T1000 (cell line): ENCODE results near the gene GTPBP6.
"Not testable (repeated sequence)": the region's sequence is repeated elsewhere in the genome, so short reads cannot be mapped to it uniquely, and the experiment has no call there.

Experiments used
- DNase-seq: peaks from one replicate; lab custom pipeline; 2025; ENCODE audit warnings: mixed read lengths; lab: John Stamatoyannopoulos, UW

GTPBP6 gene

DNA sequence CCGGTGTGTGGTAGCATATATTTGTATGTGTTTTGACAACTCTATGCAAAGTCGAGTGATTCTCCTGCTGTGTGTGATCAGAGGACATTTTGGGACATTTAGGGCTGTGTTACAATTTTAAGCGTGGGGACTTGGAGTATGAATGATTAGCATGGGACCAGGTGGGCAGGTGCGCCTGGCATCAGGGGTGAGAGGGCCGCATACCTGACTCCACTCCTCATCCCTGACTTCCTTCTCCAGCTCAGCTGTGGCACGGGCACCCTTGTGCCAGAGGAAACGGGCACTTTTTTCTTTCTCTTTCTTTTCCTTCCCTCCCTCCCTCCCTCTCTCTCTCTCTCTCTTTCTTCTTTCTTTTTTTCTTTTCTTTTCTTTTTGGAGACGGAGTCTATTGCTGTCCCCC lies 53.1 kb downstream of the GTPBP6 start:
- DNase-seq = no peak

- no peak for DNase-seq
Measured at GRCh38 chrX:264634-265455, 53.8 kb downstream of the GTPBP6 start.

DNA sequence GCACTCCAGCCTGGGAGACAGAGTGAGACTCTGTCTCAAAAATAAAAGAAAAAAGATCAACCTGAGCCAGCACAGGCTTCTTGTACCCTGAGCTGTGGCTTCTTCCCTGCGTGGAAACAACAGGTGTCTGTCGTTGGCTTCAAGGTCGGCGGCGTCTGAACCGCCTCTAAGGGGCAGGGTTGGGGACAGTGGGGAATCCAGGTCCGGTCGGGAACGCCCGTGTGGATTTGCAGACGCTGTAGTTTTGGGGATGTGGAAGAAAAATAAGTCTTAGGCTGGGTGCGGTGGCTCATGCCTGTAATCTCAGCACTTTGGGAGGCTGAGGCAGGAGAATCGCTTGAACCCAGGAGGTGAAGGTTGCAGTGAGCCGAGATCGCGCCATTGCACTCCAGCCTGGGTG lies 54.6 kb downstream of the GTPBP6 start:
- DNase-seq = not testable (repeated sequence)

GRCh38 chrX:262381-262909 lies 56.2 kb downstream of the GTPBP6 start:
- no peak for DNase-seq

DNA sequence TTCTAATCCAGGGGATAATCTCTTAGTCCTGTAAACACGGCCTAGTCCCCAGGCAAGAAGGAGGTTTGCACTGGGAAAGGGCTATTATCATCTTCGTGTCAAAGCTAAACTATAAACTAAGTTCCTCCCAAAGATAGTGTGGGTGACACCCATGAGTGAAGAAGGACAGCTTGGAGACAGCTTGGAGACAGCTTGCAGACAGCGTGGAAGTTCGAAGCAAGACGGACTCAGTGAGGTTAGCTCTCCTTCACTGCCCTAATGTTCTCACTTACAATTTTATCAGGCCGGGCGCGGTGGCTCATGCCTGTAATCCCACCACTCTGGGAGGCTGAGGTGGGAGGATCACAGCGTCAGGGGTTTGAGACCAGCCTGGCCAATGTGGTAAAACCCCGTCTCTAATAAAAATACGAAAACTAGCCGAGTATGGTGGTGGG lies 56.7 kb downstream of the GTPBP6 start:
- DNase-seq = no peak

DNA sequence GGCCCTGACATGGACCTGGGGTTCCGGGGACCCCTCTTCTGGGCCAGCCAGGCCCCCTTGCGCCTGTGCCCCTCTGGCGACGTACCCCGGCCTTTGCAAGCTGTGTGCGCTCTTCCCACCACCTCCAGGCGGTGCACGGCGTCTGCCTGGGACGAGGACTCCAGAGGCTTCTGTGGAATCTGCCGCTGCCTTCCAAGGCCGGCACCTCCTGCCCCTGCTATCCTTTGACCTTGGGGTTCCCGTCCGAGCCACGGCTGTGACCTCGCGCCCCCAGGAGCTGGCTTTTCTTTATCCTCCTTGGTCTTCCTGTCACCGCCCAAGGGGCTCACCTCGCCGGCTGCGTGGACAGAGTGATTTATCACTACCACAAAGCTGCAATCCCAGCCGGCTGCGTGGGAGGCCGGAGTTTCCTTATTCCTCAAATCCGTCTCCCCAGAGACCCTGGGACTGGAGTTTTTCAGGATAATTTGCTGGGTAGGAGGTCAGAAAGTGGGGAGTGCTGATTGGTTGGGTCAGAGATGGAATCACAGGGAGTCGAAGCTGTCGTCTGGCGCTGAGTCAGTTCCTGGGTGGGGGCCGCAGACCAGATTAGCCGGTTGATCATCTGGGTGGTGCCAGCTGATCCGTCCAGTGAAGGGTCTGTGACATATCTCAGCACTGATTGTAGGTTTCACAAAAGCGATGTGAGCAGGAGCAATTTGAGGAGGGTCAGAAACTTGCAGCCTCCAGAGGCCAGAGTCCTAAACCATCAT lies 57.3 kb downstream of the GTPBP6 start:
- no peak for DNase-seq

DNA sequence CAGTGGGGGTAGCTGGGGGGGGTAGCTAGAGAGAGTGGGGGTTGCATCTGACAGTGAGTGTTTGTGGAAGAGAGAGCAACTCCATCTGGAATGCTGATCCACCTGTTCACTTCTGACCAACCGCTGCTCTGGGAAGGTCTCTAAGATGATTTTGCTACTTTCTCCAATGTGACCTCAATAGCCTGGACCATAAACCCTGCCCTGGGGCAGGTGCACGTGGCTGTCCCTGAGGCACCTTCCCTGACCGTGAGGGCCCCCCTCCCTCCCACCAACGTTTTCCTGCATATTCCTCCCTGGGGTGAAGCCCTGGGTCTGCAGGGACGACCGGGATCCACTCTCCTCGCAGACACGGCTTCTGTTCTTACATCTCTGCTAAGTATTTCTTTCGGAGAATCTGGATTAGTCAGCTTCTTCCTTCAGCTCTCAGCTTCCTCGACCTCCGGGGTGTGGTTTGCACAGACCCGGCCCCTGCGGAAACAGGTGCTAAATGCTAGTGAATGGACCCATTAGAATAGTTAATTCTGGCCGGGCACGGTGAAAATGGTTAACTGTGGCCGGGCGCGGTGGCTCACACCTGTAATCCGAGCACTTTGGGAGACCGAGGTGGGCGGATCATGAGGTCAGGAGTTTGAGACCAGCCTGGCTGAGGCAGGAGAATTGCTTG lies 58.8 kb downstream of the GTPBP6 start:
- DNase-seq = no peak

DNA sequence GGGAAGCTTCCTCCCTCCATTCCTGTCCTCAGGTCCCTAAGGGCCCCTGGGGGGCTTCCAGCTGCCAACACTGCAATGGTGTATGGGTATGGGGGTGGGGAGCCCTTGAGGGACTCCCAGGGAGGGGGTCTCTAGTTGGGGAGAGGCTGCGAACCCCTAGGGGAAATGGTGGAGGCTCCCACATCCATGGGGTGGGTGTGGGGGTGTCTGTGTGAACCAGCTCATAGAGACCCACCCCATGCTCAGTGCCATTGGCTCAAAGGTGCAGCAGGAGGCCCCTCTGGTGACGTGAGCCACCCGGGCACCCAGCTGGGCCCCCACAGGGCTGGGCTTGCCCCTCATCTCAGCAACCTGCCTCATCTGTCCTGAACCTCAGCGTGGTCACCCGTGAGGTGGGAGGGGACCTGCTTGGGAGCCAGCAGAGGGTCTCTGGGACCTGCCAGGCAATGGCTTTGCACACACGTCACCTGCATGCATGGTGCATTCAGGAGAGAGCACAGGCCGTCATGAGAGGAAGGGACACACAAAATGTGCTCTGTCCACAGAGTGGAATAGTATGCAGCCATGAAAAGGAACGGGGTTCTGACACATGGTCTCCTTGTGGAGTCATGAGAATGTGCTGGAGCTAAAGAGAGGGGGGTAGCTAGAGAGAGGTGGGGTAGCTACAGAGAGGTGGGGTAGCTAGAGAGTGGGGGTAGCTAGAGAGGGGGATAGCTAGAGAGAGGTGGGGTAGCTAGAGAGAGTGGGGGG lies 60.1 kb downstream of the GTPBP6 start:
- DNase-seq = no peak

DNA sequence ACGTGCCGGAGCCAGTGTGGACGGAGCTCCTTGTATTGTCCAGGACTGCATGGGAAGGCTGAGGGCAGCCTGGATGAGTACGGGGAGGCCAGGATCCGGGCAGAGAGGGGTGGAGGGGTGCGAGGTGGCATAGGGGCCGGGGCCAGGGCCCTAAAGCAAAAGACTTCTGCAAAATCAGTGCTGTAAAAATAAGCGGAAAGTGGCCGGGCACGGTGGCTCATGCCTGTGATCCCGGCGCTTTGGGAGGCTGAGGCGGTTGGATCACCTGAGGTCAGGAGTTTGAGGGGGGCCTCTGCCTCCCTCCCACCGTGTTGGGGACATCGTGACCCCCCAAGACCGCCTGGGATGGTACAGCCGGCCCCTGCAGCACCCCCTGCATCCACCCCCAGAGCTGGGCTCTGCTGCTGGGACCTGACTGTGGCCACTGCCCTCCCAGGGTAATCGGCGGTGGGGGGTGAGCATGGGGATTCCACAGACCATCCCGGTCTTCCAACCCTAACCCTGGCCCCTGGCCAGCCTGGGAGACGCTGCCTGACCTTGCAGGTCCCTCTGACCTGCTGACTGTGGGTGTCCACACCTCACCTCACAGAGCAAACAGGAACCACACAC lies 60.8 kb downstream of the GTPBP6 start:
- DNase-seq = no peak

DNA sequence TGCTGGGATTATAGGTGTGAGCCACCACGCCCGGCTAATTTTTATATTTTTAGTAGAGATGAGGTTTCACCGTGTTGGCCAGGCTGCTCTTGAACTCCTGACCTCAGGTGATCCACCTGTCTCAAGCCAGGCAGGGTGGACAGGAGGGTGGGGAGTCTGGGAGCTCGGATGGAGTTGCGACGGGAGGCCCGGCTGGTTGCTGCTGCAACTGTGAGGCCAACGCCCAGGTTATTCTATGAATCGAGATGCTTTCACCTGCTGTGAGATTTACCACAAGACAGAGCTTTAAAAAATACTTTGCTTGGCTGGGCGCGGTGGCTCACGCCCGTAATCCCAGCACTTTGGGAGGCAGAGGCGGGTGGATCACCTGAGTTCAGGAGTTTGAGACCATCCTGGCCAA lies 61.5 kb downstream of the GTPBP6 start:
- DNase-seq = not testable (repeated sequence)

DNA sequence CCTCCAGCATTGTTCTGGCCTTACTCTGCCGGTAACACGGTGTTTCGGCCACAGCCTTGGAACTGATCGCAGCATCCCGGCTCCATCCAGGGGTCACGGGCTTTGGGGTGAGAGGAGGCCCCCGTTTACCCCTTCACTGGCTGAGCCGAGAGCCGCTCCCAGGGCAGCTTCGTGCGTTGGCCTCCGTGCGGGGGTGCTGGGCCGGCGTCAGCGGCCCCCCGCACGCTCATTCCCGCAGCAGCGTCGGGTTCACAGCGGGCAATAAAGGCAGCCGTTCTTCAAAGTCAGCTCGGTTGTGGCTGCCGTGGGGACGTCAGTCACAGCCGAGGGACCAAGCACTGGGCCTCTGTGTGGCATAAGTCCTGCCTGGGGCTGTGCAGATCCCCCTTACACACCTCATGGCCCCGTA lies 62.7 kb downstream of the GTPBP6 start:
- DNase-seq = no peak
